SJSA1 (cell line): ENCODE data around the gene ADGRA1. TPM values are rescaled to one million over a fixed set of nuclear protein-coding genes. Genes with fewer than 3 reads are reported as not detected.

ENCODE experiments used
- DNase-seq, 2 experiments: peaks; one replicate each; pipeline ENCODE4 v3.0.0-alpha.2; 2015 to 2020; ENCODE audit warnings: low spot score in 2 of 2, low read depth in 1 of 2
- H3K27ac ChIP-seq: fragments of 250-450 bp; sonication (Bioruptor Pico); 2 replicates; pipeline ENCODE4 v1.5.1; 2020; ENCODE audit warnings: mild to moderate bottlenecking, moderate library complexity
- H3K27me3 ChIP-seq: fragments of 250-450 bp; sonication (Bioruptor Pico); replicated peaks from 2 replicates; pipeline ENCODE4 v1.5.1; 2020; ENCODE audit warnings: mild to moderate bottlenecking, moderate library complexity
- H3K36me3 ChIP-seq: fragments of 250-450 bp; sonication (Bioruptor Pico); 2 replicates; pipeline ENCODE4 v1.5.1; 2020; ENCODE audit warnings: mild to moderate bottlenecking
- H3K4me1 ChIP-seq: fragments of 250-450 bp; sonication (Bioruptor Pico); replicated peaks from 2 replicates; pipeline ENCODE4 v1.6.1; 2021; ENCODE audit warnings: mild to moderate bottlenecking
- H3K4me3 ChIP-seq: fragments of 250-450 bp; sonication (Bioruptor Pico); 2 replicates; pipeline ENCODE4 v1.5.1; 2020; ENCODE audit warnings: mild to moderate bottlenecking
- H3K9me3 ChIP-seq: fragments of 250-450 bp; sonication (Bioruptor Pico); replicated peaks from 2 replicates; pipeline ENCODE4 v1.5.1; 2020; ENCODE audit warnings: mild to moderate bottlenecking
- total RNA-seq: library from RNA; depleted of rRNA; stranded (reverse); fragments of >200 nt; shearing (Covaris generic); gene quantifications from 2 replicates; pipeline ENCODE4 v1.2.3, GENCODE V29; 2014

Gene ADGRA1
- total RNA-seq, 1 experiment from 2014 or later, result not detected

- H3K4me3 ChIP-seq, result no peak overlapping the region
- no peaks in the 10 kb centered on the region for H3K36me3 ChIP-seq
- H3K9me3 ChIP-seq, result peaks cover 4% of the 10 kb centered on the region; the same call in 1 of the 2 replicates
- H3K27ac ChIP-seq, result no peak overlapping the region
- H3K27me3 ChIP-seq, result no peaks in the 10 kb centered on the region
- no peak for DNase-seq
- no peaks in the 10 kb centered on the region for H3K4me1 ChIP-seq
These were observed 34.6 kb downstream of the ADGRA1 start for GRCh38 chr10:133122171-133122935.

GRCh38 chr10:133123050-133123745, 35.5 kb downstream of the ADGRA1 start:
- Histone ChIP-seq H3K27ac (no peak overlapping the region), H3K9me3 (peaks cover 4% of the 10 kb centered on the region; the same call in 1 of the 2 replicates), H3K36me3 (no peaks in the 10 kb centered on the region), H3K27me3 (no peaks in the 10 kb centered on the region), H3K4me3 (no peak overlapping the region), H3K4me1 (no peaks in the 10 kb centered on the region)
- no peak for DNase-seq

- H3K9me3 ChIP-seq, result peaks cover 4% of the 10 kb centered on the region; the same call in 1 of the 2 replicates
- H3K27me3 ChIP-seq, result no peaks in the 10 kb centered on the region
- H3K4me1 ChIP-seq, result no peaks in the 10 kb centered on the region
- H3K4me3 ChIP-seq, result no peak overlapping the region
- no peak for DNase-seq
- no peaks in the 10 kb centered on the region for H3K36me3 ChIP-seq
- no peak overlapping the region for H3K27ac ChIP-seq
These were observed 36.1 kb downstream of the ADGRA1 start for GRCh38 chr10:133123746-133124356.

GRCh38 chr10:133124357-133125211, 36.9 kb downstream of the ADGRA1 start:
- DNase-seq, result no peak
- Histone ChIP-seq H3K36me3 (no peaks in the 10 kb centered on the region), H3K4me3 (no peak overlapping the region)

GRCh38 chr10:133125901-133126300, 38.2 kb downstream of the ADGRA1 start:
- no peak overlapping the region for H3K4me3 ChIP-seq

More at GRCh38 chr10:133124357-133125211, 36.9 kb downstream of the ADGRA1 start:
- H3K27ac ChIP-seq, result no peak overlapping the region
- peaks cover 4% of the 10 kb centered on the region; the same call in 1 of the 2 replicates for H3K9me3 ChIP-seq
- H3K4me1 ChIP-seq, result no peaks in the 10 kb centered on the region
- no peaks in the 10 kb centered on the region for H3K27me3 ChIP-seq

GRCh38 chr10:133126431-133127290, 38.9 kb downstream of the ADGRA1 start:
- H3K9me3 ChIP-seq, result peaks cover 4% of the 10 kb centered on the region; the same call in 1 of the 2 replicates
- no peaks in the 10 kb centered on the region for H3K27me3 ChIP-seq
- no peaks in the 10 kb centered on the region for H3K36me3 ChIP-seq
- H3K27ac ChIP-seq, result no peak overlapping the region
- no peak for DNase-seq
- H3K4me3 ChIP-seq, result no peak overlapping the region
- no peaks in the 10 kb centered on the region for H3K4me1 ChIP-seq

More at GRCh38 chr10:133125901-133126300, 38.2 kb downstream of the ADGRA1 start:
- no peak for DNase-seq
- Histone ChIP-seq H3K9me3 (peaks cover 4% of the 10 kb centered on the region; the same call in 1 of the 2 replicates), H3K4me1 (no peaks in the 10 kb centered on the region), H3K27me3 (no peaks in the 10 kb centered on the region), H3K27ac (no peak overlapping the region), H3K36me3 (no peaks in the 10 kb centered on the region)

- no peaks in the 10 kb centered on the region for H3K36me3 ChIP-seq
- H3K27me3 ChIP-seq, result no peaks in the 10 kb centered on the region
- H3K4me1 ChIP-seq, result no peaks in the 10 kb centered on the region
- no peak overlapping the region for H3K4me3 ChIP-seq
- H3K27ac ChIP-seq, result no peak overlapping the region
- DNase-seq, result no peak
- H3K9me3 ChIP-seq, result no peaks in the 10 kb centered on the region
These were observed 39.8 kb downstream of the ADGRA1 start for GRCh38 chr10:133127291-133128125.

- H3K4me3 ChIP-seq, result no peak overlapping the region
- H3K36me3 ChIP-seq, result no peaks in the 10 kb centered on the region
- no peak overlapping the region for H3K27ac ChIP-seq
- no peaks in the 10 kb centered on the region for H3K27me3 ChIP-seq
- no peaks in the 10 kb centered on the region for H3K4me1 ChIP-seq
- no peak for DNase-seq
- no peaks in the 10 kb centered on the region for H3K9me3 ChIP-seq
These were observed 40.7 kb downstream of the ADGRA1 start for GRCh38 chr10:133128126-133129070.

GRCh38 chr10:133129071-133129858, 41.5 kb downstream of the ADGRA1 start:
- no peaks in the 10 kb centered on the region for H3K36me3 ChIP-seq
- no peak for DNase-seq
- no peak overlapping the region for H3K4me3 ChIP-seq
- H3K9me3 ChIP-seq, result no peaks in the 10 kb centered on the region
- no peaks in the 10 kb centered on the region for H3K4me1 ChIP-seq
- H3K27me3 ChIP-seq, result no peaks in the 10 kb centered on the region
- H3K27ac ChIP-seq, result no peak overlapping the region

- H3K4me3 ChIP-seq, result no peak overlapping the region
- H3K27me3 ChIP-seq, result no peaks in the 10 kb centered on the region
- H3K4me1 ChIP-seq, result no peaks in the 10 kb centered on the region
- no peak overlapping the region for H3K27ac ChIP-seq
- no peaks in the 10 kb centered on the region for H3K36me3 ChIP-seq
- no peaks in the 10 kb centered on the region for H3K9me3 ChIP-seq
- DNase-seq, result no peak
These were observed 42.3 kb downstream of the ADGRA1 start for GRCh38 chr10:133129859-133130495.
